ENCODE results near the gene HJURP. TPM values are rescaled to one million over a fixed set of nuclear protein-coding genes. Genes with fewer than 3 reads are reported as not detected.

HJURP gene
- total RNA-seq, 1 experiment from 2014 or later: 109 TPM

- H3K9me2 ChIP-seq (ENCODE audit: insufficient read depth): no peaks in the 10 kb centered on the region
- DNase-seq: no peak
- no peak overlapping the region for H3K27ac ChIP-seq
- H3F3A ChIP-seq (ENCODE audit: insufficient read depth, low read depth): peaks cover 12% of the 10 kb centered on the region
- H3K27me3 ChIP-seq (ENCODE audit: insufficient read depth, low read depth): no peaks in the 10 kb centered on the region
- H3K4me3 ChIP-seq: no peak overlapping the region
- peaks cover 32% of the 10 kb centered on the region for H3K4me1 ChIP-seq (replicated peaks; ENCODE audit: insufficient read depth)
- H4K20me1 ChIP-seq (ENCODE audit: insufficient read depth): peaks cover 7% of the 10 kb centered on the region; the same call in 1 of the 2 replicates
- H3K9me3 ChIP-seq (ENCODE audit: insufficient read depth, low read depth): no peaks in the 10 kb centered on the region
- no peak for TF ChIP-seq EZH2 (IDR thresholded peaks at IDR 0.05; ENCODE audit: low read depth)
- no peak for TF ChIP-seq CTCF (conservative IDR thresholded peaks at IDR 0.05)
- CTCF ChIA-PET: no interaction called here
- no TSS peak for BruUV-seq (replicated peaks)
- no peak overlapping the region for H3K4me2 ChIP-seq
- H2AFZ ChIP-seq: no peak overlapping the region
- H3K79me2 ChIP-seq (ENCODE audit: low read depth): peaks cover 78% of the 10 kb centered on the region
- H3K36me3 ChIP-seq (ENCODE audit: low read depth): peaks cover 55% of the 10 kb centered on the region
- intact Hi-C loops (cut with micrococcal nuclease; ENCODE audit: unreplicated experiment): loop anchor here (5.0 to 10.0 kb wide), 3 partner anchors 284 to 1257 kb away; partner anchors contain the start of gene ARL4C
- POLR2A ChIA-PET (ENCODE audit: unreplicated experiment): no interaction called here
Observed at GRCh38 chr2:233850745-233851144, 3.6 kb downstream of the HJURP start.

- Histone ChIP-seq H2AFZ (no peak overlapping the region), H3K27ac (no peak overlapping the region), H3K36me3 (ENCODE audit: low read depth) (peaks cover 63% of the 10 kb centered on the region), H3F3A (ENCODE audit: insufficient read depth, low read depth) (peaks cover 6% of the 10 kb centered on the region), H3K9me2 (ENCODE audit: insufficient read depth) (no peaks in the 10 kb centered on the region), H3K79me2 (ENCODE audit: low read depth) (peaks cover 80% of the 10 kb centered on the region), H3K9me3 (ENCODE audit: insufficient read depth, low read depth) (no peaks in the 10 kb centered on the region), H3K27me3 (ENCODE audit: insufficient read depth, low read depth) (no peaks in the 10 kb centered on the region), H4K20me1 (ENCODE audit: insufficient read depth) (peaks cover 7% of the 10 kb centered on the region; the same call in 1 of the 2 replicates), H3K4me3 (no peak overlapping the region), H3K4me2 (no peak overlapping the region), H3K4me1 (replicated peaks; ENCODE audit: insufficient read depth) (peaks cover 25% of the 10 kb centered on the region)
- CTCF ChIA-PET: no interaction called here
- no peak for DNase-seq
- POLR2A ChIA-PET (ENCODE audit: unreplicated experiment): no interaction called here
- intact Hi-C loops (cut with micrococcal nuclease; ENCODE audit: unreplicated experiment): loop anchor here (5.0 to 10.0 kb wide), 3 partner anchors 285 to 1258 kb away; partner anchors contain the start of gene ARL4C
- no TSS peak for BruUV-seq (replicated peaks)
- no peak for TF ChIP-seq CTCF (conservative IDR thresholded peaks at IDR 0.05)
- TF ChIP-seq EZH2 (IDR thresholded peaks at IDR 0.05; ENCODE audit: low read depth): no peak
Observed at GRCh38 chr2:233849607-233850271, 4.6 kb downstream of the HJURP start.

GRCh38 chr2:233848276-233848675, 6.1 kb downstream of the HJURP start:
- Histone ChIP-seq H3K27ac (no peak overlapping the region), H3K27me3 (ENCODE audit: insufficient read depth, low read depth) (no peaks in the 10 kb centered on the region), H2AFZ (no peak overlapping the region), H4K20me1 (ENCODE audit: insufficient read depth) (peaks cover 7% of the 10 kb centered on the region; the same call in 1 of the 2 replicates), H3K36me3 (ENCODE audit: low read depth) (peaks cover 78% of the 10 kb centered on the region), H3F3A (ENCODE audit: insufficient read depth, low read depth) (peaks cover 5% of the 10 kb centered on the region), H3K4me1 (replicated peaks; ENCODE audit: insufficient read depth) (peaks cover 22% of the 10 kb centered on the region), H3K4me2 (no peak overlapping the region), H3K4me3 (no peak overlapping the region), H3K9me3 (ENCODE audit: insufficient read depth, low read depth) (no peaks in the 10 kb centered on the region), H3K9me2 (ENCODE audit: insufficient read depth) (no peaks in the 10 kb centered on the region), H3K79me2 (ENCODE audit: low read depth) (peaks cover 82% of the 10 kb centered on the region)
- ChIA-PET CTCF (no interaction called here), POLR2A (ENCODE audit: unreplicated experiment) (interaction anchor here (0.7 kb wide), 1 partner anchor 393 kb away, joined by 3 read pairs; no protein-coding TSS in a partner anchor)
- intact Hi-C loops (cut with micrococcal nuclease; ENCODE audit: unreplicated experiment): no loop called here
- BruUV-seq (replicated peaks): no TSS peak
- no peak for TF ChIP-seq CTCF (conservative IDR thresholded peaks at IDR 0.05)
- TF ChIP-seq EZH2 (IDR thresholded peaks at IDR 0.05; ENCODE audit: low read depth): no peak
- no peak for DNase-seq

All from PC-9 (cell line).